Measurements from ENCODE around the gene DRGX. TPM values are rescaled to one million over a fixed set of nuclear protein-coding genes. Genes with fewer than 3 reads are reported as not detected.

DRGX gene
- total RNA-seq, 2 donors from 2014 or later = not detected

DNA sequence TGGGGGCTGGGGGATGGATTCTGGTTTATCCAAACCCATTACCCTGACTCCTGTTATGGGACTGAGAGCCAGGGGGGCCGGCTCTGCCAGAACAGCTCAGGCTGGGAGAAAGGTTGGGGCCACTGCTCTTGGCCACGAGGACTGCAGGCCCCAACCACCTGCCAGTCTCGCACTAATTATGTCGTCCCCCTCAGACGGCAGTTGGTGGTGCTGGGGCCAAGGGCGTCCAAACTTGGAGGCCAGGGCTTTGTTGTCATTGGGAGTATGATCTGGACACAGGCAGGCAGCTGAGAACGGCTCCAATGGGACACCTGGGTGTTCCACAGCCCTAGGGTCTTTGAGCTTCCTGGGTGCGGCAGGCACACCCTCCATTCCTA is 34.7 kb downstream of the DRGX start:
- Histone ChIP-seq H3K36me3 (no peaks in the 10 kb centered on the region), H3K27ac (no peak overlapping the region), H3K9me3 (no peaks in the 10 kb centered on the region), H3K4me3 (no peak overlapping the region), H3K4me1 (ENCODE audit: control insufficient read depth in 1 of 2, low read depth in 2 of 2) (no peaks in the 10 kb centered on the region), H3K27me3 (replicated peaks; ENCODE audit: insufficient read depth) (no peaks in the 10 kb centered on the region)
- DNase-seq (ENCODE audit: low spot score) (no peak), ATAC-seq (ENCODE audit: insufficient number of reproducible peaks, low FRiP score, low read depth) (no peak)
- TF ChIP-seq CTCF (IDR thresholded peaks at IDR 0.05) = no peak

DNA sequence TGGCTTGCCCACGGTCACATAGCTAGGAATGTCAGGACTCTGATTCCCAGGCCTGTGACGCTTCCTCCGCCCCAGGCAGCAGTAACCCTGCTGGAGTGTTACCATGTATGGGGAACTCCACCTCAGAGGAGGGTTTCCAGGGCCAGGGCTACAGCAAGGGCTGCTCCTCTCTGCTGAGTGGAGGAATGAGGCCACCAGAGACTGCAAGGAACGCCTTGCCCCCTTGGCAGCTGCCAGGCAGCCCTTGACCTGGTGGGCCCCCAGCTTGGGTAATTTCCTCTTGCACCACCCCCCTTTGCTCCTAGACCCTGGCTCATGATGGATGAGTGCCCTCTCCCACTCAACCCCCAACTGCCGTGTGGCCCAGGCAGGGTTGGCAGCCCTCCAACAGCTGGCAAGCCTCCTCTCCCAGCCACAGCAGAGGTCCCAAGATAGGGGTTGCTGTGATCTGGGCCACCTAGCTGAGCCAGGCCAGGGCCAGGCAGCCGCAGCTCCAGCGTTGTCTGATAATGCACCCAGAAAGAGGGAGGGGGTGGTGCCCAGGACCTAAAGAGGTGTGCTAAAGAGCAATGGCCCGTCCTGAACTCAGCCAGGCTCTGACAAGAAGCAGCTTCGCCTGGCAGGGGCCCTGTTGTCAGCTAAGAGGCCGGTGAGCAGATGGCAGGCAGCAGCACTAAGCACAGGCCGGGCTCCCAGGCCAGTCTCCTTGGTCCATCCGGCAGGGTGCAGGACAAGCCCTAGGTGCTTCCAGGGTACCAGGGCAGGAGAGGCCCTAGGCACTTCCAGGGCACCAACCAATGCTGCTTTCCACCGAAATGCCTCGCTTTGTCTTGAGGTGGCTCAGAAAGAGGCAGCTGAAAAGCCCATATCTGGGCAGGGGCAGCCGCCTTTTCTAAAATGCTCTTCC is 35.4 kb downstream of the DRGX start:
- H3K4me1 ChIP-seq (ENCODE audit: control insufficient read depth in 1 of 2, low read depth in 2 of 2) = no peaks in the 10 kb centered on the region
- TF ChIP-seq CTCF (IDR thresholded peaks at IDR 0.05) = no peak
- no peak overlapping the region for H3K4me3 ChIP-seq
- no peak for DNase-seq (ENCODE audit: low spot score)
- ATAC-seq (ENCODE audit: insufficient number of reproducible peaks, low FRiP score, low read depth) = no peak
- H3K27ac ChIP-seq = no peak overlapping the region
- H3K27me3 ChIP-seq (replicated peaks; ENCODE audit: insufficient read depth) = no peaks in the 10 kb centered on the region
- H3K36me3 ChIP-seq = no peaks in the 10 kb centered on the region
- H3K9me3 ChIP-seq = no peaks in the 10 kb centered on the region

DNA sequence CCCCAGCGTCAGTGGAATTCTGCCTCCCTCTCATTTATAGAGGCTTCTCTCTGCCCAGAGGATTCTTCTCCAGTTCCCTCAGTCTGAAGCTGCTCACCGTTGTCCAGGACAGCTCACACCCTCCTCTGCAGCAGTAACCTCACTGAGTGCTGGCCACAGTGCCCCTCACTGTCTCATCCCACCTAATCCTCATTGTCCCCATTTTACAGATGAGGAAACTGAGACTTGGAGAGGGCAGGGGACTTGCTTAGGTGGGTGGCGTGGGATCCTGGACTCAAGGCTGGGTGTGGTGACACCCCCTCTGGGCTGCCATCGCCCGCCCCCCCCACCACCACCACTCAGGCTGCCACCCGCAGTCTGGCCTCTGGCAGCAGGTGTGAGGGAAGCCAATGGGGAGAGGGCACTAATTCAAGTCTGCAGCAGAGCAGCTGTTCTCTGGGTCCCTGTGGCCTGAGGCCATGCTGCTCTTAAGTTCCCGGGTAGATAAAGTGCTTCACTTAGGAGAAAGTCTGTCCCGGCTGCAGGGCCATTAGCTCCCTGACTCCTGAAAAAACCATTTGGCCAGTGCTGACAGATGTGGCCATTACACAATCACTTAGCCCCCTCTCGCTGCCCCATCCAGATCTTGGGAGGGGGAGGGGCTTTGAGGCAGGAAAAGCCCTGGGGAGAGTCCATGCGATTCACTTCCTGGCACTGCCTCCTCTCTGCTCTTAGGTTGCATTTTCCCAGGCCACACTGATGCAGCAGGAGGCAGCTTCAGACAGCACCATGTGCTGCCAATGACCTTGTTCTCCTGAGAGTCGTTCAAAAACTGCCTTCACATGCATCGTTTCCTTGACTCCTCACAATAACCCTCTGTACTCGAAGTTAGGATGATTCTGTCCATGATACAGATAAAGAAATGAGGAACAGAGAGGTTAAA is 36.3 kb downstream of the DRGX start:
- ATAC-seq (ENCODE audit: insufficient number of reproducible peaks, low FRiP score, low read depth) = peak; percentile 8
- Histone ChIP-seq H3K27ac (no peak overlapping the region), H3K4me3 (no peak overlapping the region), H3K9me3 (no peaks in the 10 kb centered on the region), H3K27me3 (replicated peaks; ENCODE audit: insufficient read depth) (no peaks in the 10 kb centered on the region), H3K36me3 (no peaks in the 10 kb centered on the region), H3K4me1 (ENCODE audit: control insufficient read depth in 1 of 2, low read depth in 2 of 2) (no peaks in the 10 kb centered on the region)
- DNase-seq (ENCODE audit: low spot score) = no peak
- no peak for TF ChIP-seq CTCF (IDR thresholded peaks at IDR 0.05)

GRCh38 chr10:49357910-49358309 is 38.0 kb downstream of the DRGX start:
- Histone ChIP-seq H3K9me3 (no peaks in the 10 kb centered on the region), H3K4me3 (no peak overlapping the region), H3K27me3 (replicated peaks; ENCODE audit: insufficient read depth) (no peaks in the 10 kb centered on the region), H3K36me3 (no peaks in the 10 kb centered on the region), H3K27ac (no peak overlapping the region), H3K4me1 (ENCODE audit: control insufficient read depth in 1 of 2, low read depth in 2 of 2) (no peaks in the 10 kb centered on the region)
- TF ChIP-seq CTCF (IDR thresholded peaks at IDR 0.05) = no peak
- DNase-seq (ENCODE audit: low spot score) (no peak), ATAC-seq (ENCODE audit: insufficient number of reproducible peaks, low FRiP score, low read depth) (no peak)

- Histone ChIP-seq H3K27ac (no peak overlapping the region), H3K4me3 (no peak overlapping the region), H3K36me3 (no peaks in the 10 kb centered on the region), H3K27me3 (replicated peaks; ENCODE audit: insufficient read depth) (no peaks in the 10 kb centered on the region), H3K9me3 (no peaks in the 10 kb centered on the region), H3K4me1 (ENCODE audit: control insufficient read depth in 1 of 2, low read depth in 2 of 2) (no peaks in the 10 kb centered on the region)
- ATAC-seq (ENCODE audit: insufficient number of reproducible peaks, low FRiP score, low read depth) (no peak), DNase-seq (ENCODE audit: low spot score) (no peak)
- TF ChIP-seq CTCF (IDR thresholded peaks at IDR 0.05) = no peak
Observed at GRCh38 chr10:49356944-49357343, 38.9 kb downstream of the DRGX start.

Measured in thoracic aorta (tissue), 2 donors.